ENCODE data around the gene UBN1. TPM values are rescaled to one million over a fixed set of nuclear protein-coding genes. Genes with fewer than 3 reads are reported as not detected.
A peak's percentile ranks its signal among the peaks of the same experiment; 100 is the strongest.

UBN1 gene
- 36.6 TPM for total RNA-seq
- long read RNA-seq, full-length matches to known transcripts: 13 of 77 reads
- long read RNA-seq, partial matches to known transcripts: 39 of 77 reads
- long read RNA-seq, other reads (novel, unspliced or antisense): 25 of 77 reads

- Histone ChIP-seq H3K9me3 (no peaks in the 10 kb centered on the region), H3K4me1 (peaks cover 50% of the 10 kb centered on the region), H3K4me3 (peak within 1 kb of the TSS; percentile 79), H3K36me3 (peaks cover 38% of the 10 kb centered on the region), H3K27ac (peak within 1 kb of the TSS; percentile 95), H3K27me3 (no peaks in the 10 kb centered on the region)
- peak; percentile 100 for DNase-seq
- intact Hi-C loops (cut with DNase I): no loop called here
- no peak for TF ChIP-seq CTCF (IDR thresholded peaks at IDR 0.05)
- ATAC-seq: peak; percentile 96
These were observed at the start of gene UBN1, which contains the start of gene GLYR1 for GRCh38 chr16:4846901-4847773. Gene UBN1 (plus strand): TSS chr16:4847481. CDS start chr16:4852918, 5,437 bp downstream. Gene GLYR1 (minus strand): TSS chr16:4847288. CDS start chr16:4847265, 23 bp downstream.

- TF ChIP-seq CTCF (IDR thresholded peaks at IDR 0.05): no peak
- peaks cover 14% of the 10 kb centered on the region for H3K4me1 ChIP-seq
- intact Hi-C loops (cut with DNase I): no loop called here
- no peak overlapping the region for H3K4me3 ChIP-seq
- H3K27me3 ChIP-seq: no peaks in the 10 kb centered on the region
- H3K27ac ChIP-seq: no peak overlapping the region
- DNase-seq: no peak
- H3K36me3 ChIP-seq: peaks cover 9% of the 10 kb centered on the region
- no peak for ATAC-seq
- H3K9me3 ChIP-seq: no peaks in the 10 kb centered on the region
These were observed 49.5 kb upstream of the UBN1 start for GRCh38 chr16:4797805-4798252.

- H3K27me3 ChIP-seq: no peaks in the 10 kb centered on the region
- no peaks in the 10 kb centered on the region for H3K9me3 ChIP-seq
- H3K4me1 ChIP-seq: peaks cover 19% of the 10 kb centered on the region
- peaks cover 9% of the 10 kb centered on the region for H3K36me3 ChIP-seq
- no peak for TF ChIP-seq CTCF (IDR thresholded peaks at IDR 0.05)
- DNase-seq: no peak
- ATAC-seq: no peak
- no peak overlapping the region for H3K27ac ChIP-seq
- intact Hi-C loops (cut with DNase I): no loop called here
- H3K4me3 ChIP-seq: no peak overlapping the region
These were observed 48.8 kb upstream of the UBN1 start for GRCh38 chr16:4798456-4798855.

- DNase-seq: no peak
- no peak overlapping the region for H3K27ac ChIP-seq
- H3K27me3 ChIP-seq: no peaks in the 10 kb centered on the region
- peaks cover 19% of the 10 kb centered on the region for H3K4me1 ChIP-seq
- intact Hi-C loops (cut with DNase I): no loop called here
- ATAC-seq: no peak
- TF ChIP-seq CTCF (IDR thresholded peaks at IDR 0.05): no peak
- no peaks in the 10 kb centered on the region for H3K9me3 ChIP-seq
- no peak overlapping the region for H3K4me3 ChIP-seq
- peaks cover 11% of the 10 kb centered on the region for H3K36me3 ChIP-seq
These were observed 48.0 kb upstream of the UBN1 start for GRCh38 chr16:4799171-4799855.

GRCh38 chr16:4800290-4801041 is 46.8 kb upstream of the UBN1 start:
- intact Hi-C loops (cut with DNase I): no loop called here
- Histone ChIP-seq H3K9me3 (no peaks in the 10 kb centered on the region), H3K36me3 (peaks cover 22% of the 10 kb centered on the region), H3K4me1 (peaks cover 19% of the 10 kb centered on the region), H3K4me3 (no peak overlapping the region), H3K27me3 (no peaks in the 10 kb centered on the region), H3K27ac (no peak overlapping the region)
- no peak for TF ChIP-seq CTCF (IDR thresholded peaks at IDR 0.05)
- peak; percentile 86 for DNase-seq
- ATAC-seq: peak; percentile 5
